GM23248 (cell line): ENCODE measurements around the gene NR2F1. TPM values are rescaled to one million over a fixed set of nuclear protein-coding genes. Genes with fewer than 3 reads are reported as not detected.

Source experiments
- DNase-seq: peaks from one replicate; pipeline ENCODE4 v3.0.0-alpha.2; 2015
- H2AFZ ChIP-seq: fragments of 200-600 bp; sonication (generic); 2 replicates; pipeline ENCODE4 v1.6.1; 2016; ENCODE audit warnings: antibody characterized with exemption
- H3F3A ChIP-seq: fragments of 200-600 bp; sonication (generic); 2 replicates; pipeline ENCODE4 v1.6.1; 2016; ENCODE audit warnings: mild to moderate bottlenecking, antibody characterized with exemption, mixed run types; ENCODE audit not compliant: insufficient read depth
- H3K27ac ChIP-seq: fragments of 200-600 bp; sonication (generic); 2 replicates; pipeline ENCODE4 v1.5.1; 2016; ENCODE audit warnings: mild to moderate bottlenecking
- H3K27me3 ChIP-seq: fragments of 200-600 bp; sonication (generic); replicated peaks from 2 replicates; pipeline ENCODE4 v1.6.1; 2016; ENCODE audit warnings: mild to moderate bottlenecking; ENCODE audit not compliant: insufficient read depth
- H3K36me3 ChIP-seq: fragments of 200-600 bp; sonication (generic); 2 replicates; pipeline ENCODE4 v1.6.1; 2016; ENCODE audit warnings: low read depth, mild to moderate bottlenecking
- H3K4me1 ChIP-seq: fragments of 200-600 bp; sonication (generic); 2 replicates; pipeline ENCODE4 v1.6.1; 2016; ENCODE audit warnings: mild to moderate bottlenecking; ENCODE audit not compliant: insufficient read depth
- H3K4me2 ChIP-seq: fragments of 200-600 bp; sonication (generic); one replicate; pipeline ENCODE4 v1.6.1; 2016; ENCODE audit warnings: mild to moderate bottlenecking; ENCODE audit not compliant: unreplicated experiment
- H3K4me3 ChIP-seq: fragments of 200-600 bp; sonication (generic); 2 replicates; pipeline ENCODE4 v1.5.1; 2016; ENCODE audit warnings: mild to moderate bottlenecking
- H3K79me2 ChIP-seq: fragments of 200-600 bp; sonication (generic); 2 replicates; pipeline ENCODE4 v1.6.1; 2016; ENCODE audit warnings: mild to moderate bottlenecking; ENCODE audit not compliant: insufficient read depth
- H3K9ac ChIP-seq: fragments of 200-600 bp; sonication (generic); 2 replicates; pipeline ENCODE4 v1.6.1; 2016; ENCODE audit warnings: mild to moderate bottlenecking
- H3K9me2 ChIP-seq: fragments of 200-600 bp; sonication (generic); 2 replicates; pipeline ENCODE4 v1.6.1; 2016; ENCODE audit warnings: mixed run types, mild to moderate bottlenecking, moderate library complexity; ENCODE audit not compliant: insufficient read depth
- H3K9me3 ChIP-seq: fragments of 200-600 bp; sonication (generic); one replicate; pipeline ENCODE4 v1.6.1; 2017; ENCODE audit warnings: low read depth
- H4K20me1 ChIP-seq: fragments of 200-600 bp; sonication (generic); 2 replicates; pipeline ENCODE4 v1.6.0; 2016; ENCODE audit not compliant: insufficient read depth
- EZH2 ChIP-seq: fragments of 200-600 bp; sonication (generic); IDR thresholded peaks from 2 replicates; pipeline ENCODE4 v1.6.1; 2018; ENCODE audit warnings: antibody characterized with exemption, mild to moderate bottlenecking; ENCODE audit not compliant: insufficient read depth, poor library complexity, severe bottlenecking
- EZH2phosphoT487 ChIP-seq: fragments of 200-600 bp; sonication (generic); IDR thresholded peaks from 2 replicates; pipeline ENCODE4 v1.6.1; 2018; ENCODE audit warnings: antibody characterized with exemption, moderate library complexity, mild to moderate bottlenecking, low read depth; ENCODE audit not compliant: insufficient read depth
- WGBS, 2 experiments: methylation state at CpG; one replicate each; pipeline ENCODE4 v1.1.6; 2015 to 2017; ENCODE audit warnings: low lambda C conversion rate in 2 of 2, low coverage in 1 of 2; ENCODE audit errors: missing lambda C conversion rate in 2 of 2; 5-methylcytosine and 5-hydroxymethylcytosine counted together
- in situ Hi-C: fragments of 300-500 bp; cut with MboI; formaldehyde crosslinking; loops from 2 replicates; pipeline ENCODE4 v1.15.0; 2020
- polyA plus RNA-seq: library from polyadenylated mRNA; unstranded; fragments of >200 nt; fragmentation: Nextera tagmentation; extraction: Ambion mirVana; gene quantifications from 2 replicates; pipeline ENCODE4 v1.2.1, GENCODE V29; 2016
- total RNA-seq: library from RNA; depleted of rRNA; stranded (reverse); fragments of >200 nt; shearing (Covaris generic); gene quantifications from 2 replicates; pipeline ENCODE4 v1.2.3, GENCODE V29; 2014

Gene NR2F1
- total and polyA plus RNA-seq, 2 experiments from 2014 or later: 5.6 to 14.3 TPM

GRCh38 chr5:93577854-93578812 lies 4.9 kb upstream of the NR2F1 start:
- in situ Hi-C loops: loop anchor here (25.0 kb wide), 1 partner anchor 1266 kb away; no protein-coding TSS in a partner anchor
- no peak for DNase-seq
- peaks cover 76% of the 10 kb centered on the region for H3K79me2 ChIP-seq

GRCh38 chr5:93578813-93579691 lies 4.0 kb upstream of the NR2F1 start:
- Histone ChIP-seq H3K9ac (peak overlapping the region; percentile 84), H3K4me2 (peak overlapping the region; percentile 82), H3F3A (peaks cover 17% of the 10 kb centered on the region), H3K79me2 (peaks cover 73% of the 10 kb centered on the region), H3K36me3 (no peaks in the 10 kb centered on the region), H3K27me3 (no peaks in the 10 kb centered on the region), H3K9me2 (no peaks in the 10 kb centered on the region), H4K20me1 (no peaks in the 10 kb centered on the region), H2AFZ (peak overlapping the region; percentile 88; the same call in 1 of the 2 replicates), H3K9me3 (no peaks in the 10 kb centered on the region), H3K4me3 (peak overlapping the region; percentile 98), H3K27ac (no peak overlapping the region), H3K4me1 (0 out of 2 replicates have a peak, but pooled peaks cover 5% of the 10 kb centered on the region)
- no peak for TF ChIP-seq EZH2
- no peak for TF ChIP-seq EZH2phosphoT487
- DNase-seq: no peak
- in situ Hi-C loops: loop anchor here (25.0 kb wide), 1 partner anchor 1267 kb away; no protein-coding TSS in a partner anchor
- 47 to 60% methylated on average over 32 to 46 of the region's 49 CpGs for WGBS, 2 experiments

More at GRCh38 chr5:93577854-93578812, 4.9 kb upstream of the NR2F1 start:
- no peaks in the 10 kb centered on the region for H3K9me2 ChIP-seq
- no peak overlapping the region for H2AFZ ChIP-seq
- H4K20me1 ChIP-seq: no peaks in the 10 kb centered on the region
- no peak overlapping the region for H3K27ac ChIP-seq
- H3K36me3 ChIP-seq: no peaks in the 10 kb centered on the region
- H3K4me3 ChIP-seq: no peak overlapping the region
- H3K9ac ChIP-seq: no peak overlapping the region
- 90 to 93% methylated on average over 24 to 25 of the region's 25 CpGs for WGBS, 2 experiments
- H3K27me3 ChIP-seq: no peaks in the 10 kb centered on the region
- H3F3A ChIP-seq: peaks cover 12% of the 10 kb centered on the region
- H3K4me1 ChIP-seq: 0 out of 2 replicates have a peak, but pooled peaks cover 5% of the 10 kb centered on the region
- H3K4me2 ChIP-seq: no peak overlapping the region
- no peaks in the 10 kb centered on the region for H3K9me3 ChIP-seq
- TF ChIP-seq EZH2 (no peak), EZH2phosphoT487 (no peak)

- H3K9me3 ChIP-seq: no peaks in the 10 kb centered on the region
- H2AFZ ChIP-seq: peak overlapping the region; percentile 88
- peak overlapping the region; percentile 84 for H3K9ac ChIP-seq
- H3K79me2 ChIP-seq: peaks cover 69% of the 10 kb centered on the region
- WGBS, 2 experiments: 5 to 6% methylated on average over 28 to 32 of the region's 32 CpGs
- no peak overlapping the region; the same call in 1 of the 2 replicates for H3K27ac ChIP-seq
- H3K4me1 ChIP-seq: 0 out of 2 replicates have a peak, but pooled peaks cover 5% of the 10 kb centered on the region
- in situ Hi-C loops: loop anchor here (10.0 to 25.0 kb wide), 2 partner anchors 335 to 1267 kb away; no protein-coding TSS in a partner anchor
- H3K27me3 ChIP-seq: no peaks in the 10 kb centered on the region
- TF ChIP-seq EZH2 (no peak), EZH2phosphoT487 (no peak)
- H3K4me2 ChIP-seq: peak overlapping the region; percentile 82
- H3F3A ChIP-seq: peaks cover 17% of the 10 kb centered on the region
- no peak for DNase-seq
- H3K9me2 ChIP-seq: no peaks in the 10 kb centered on the region
- peak overlapping the region; percentile 98 for H3K4me3 ChIP-seq
- no peaks in the 10 kb centered on the region for H4K20me1 ChIP-seq
- H3K36me3 ChIP-seq: no peaks in the 10 kb centered on the region
Measured at GRCh38 chr5:93579692-93580062, 3.3 kb upstream of the NR2F1 start.
